Measurements from ENCODE around the gene AFDN. TPM values are rescaled to one million over a fixed set of nuclear protein-coding genes. Genes with fewer than 3 reads are reported as not detected.

The AFDN gene
- total and polyA plus RNA-seq, 10 of the 15 experiments (the other 5 are each of a cell fraction or from before 2014, with no cell fraction given) = 5.7 to 68.2 (median 45.1) TPM

GRCh38 chr6:168005796-168006195 lies 179.1 kb downstream of the AFDN start (continued):
- TF ChIP-seq MYC (IDR thresholded peaks at IDR 0.05; ENCODE audit: insufficient read depth, insufficient read length, insufficient replicate concordance, low read length, severe bottlenecking) = no peak
- no peak for TF ChIP-seq TAF1 (IDR thresholded peaks at IDR 0.05; ENCODE audit: borderline replicate concordance, low read depth, low read length)
- no peak for TF ChIP-seq HSF1 (IDR thresholded peaks at IDR 0.05; ENCODE audit: low read depth, low read length)
- no peak for TF ChIP-seq EP300 (IDR thresholded peaks at IDR 0.05; ENCODE audit: borderline replicate concordance in 1 of 2, control insufficient read depth in 1 of 2, low read depth in 2 of 2, low read length in 2 of 2)
- TF ChIP-seq SREBF1 (IDR thresholded peaks at IDR 0.05; ENCODE audit: low read length) = no peak
- TF ChIP-seq RFX5 (IDR thresholded peaks at IDR 0.05; ENCODE audit: low read depth, low read length) = no peak
- TF ChIP-seq SMAD1 (IDR thresholded peaks at IDR 0.05; ENCODE audit: low read depth, partially characterized antibody) = no peak
- TF ChIP-seq MAX (IDR thresholded peaks at IDR 0.05; ENCODE audit: low read depth, low read length) = no peak
- TF ChIP-seq IKZF1 (conservative IDR thresholded peaks at IDR 0.05) = no peak

- no peaks in the 10 kb centered on the region for H4K20me1 ChIP-seq (ENCODE audit: control insufficient read depth, insufficient read depth)
- peaks cover 1% of the 10 kb centered on the region for H3K9me3 ChIP-seq (replicated peaks; ENCODE audit: control insufficient read depth, insufficient read depth, low read length)
- no peak overlapping the region for H3K9ac ChIP-seq (ENCODE audit: control insufficient read depth, insufficient read depth, low read length)
- ChIA-PET SMC1A (ENCODE audit: uncharacterized antibody, unreplicated experiment) (no interaction called here), RAD21 (ENCODE audit: unreplicated experiment) (no interaction called here), POLR2A (no interaction called here), CTCF (no interaction called here)
- 22% methylated on average over 3 of the region's 3 CpGs for WGBS (ENCODE audit: insufficient coverage, insufficient replicate concordance, low lambda C conversion rate, missing lambda C conversion rate)
- no peak for ATAC-seq
- BruUV-seq (replicated peaks) = no TSS peak
- H3K4me1 ChIP-seq (ENCODE audit: control insufficient read depth, insufficient read depth, low read length) = no peaks in the 10 kb centered on the region
- H2AFZ ChIP-seq (ENCODE audit: control insufficient read depth, low read depth, low read length) = no peak overlapping the region
- intact Hi-C loops (cut with micrococcal nuclease; ENCODE audit: unreplicated experiment) = no loop called here
- H3K4me2 ChIP-seq (ENCODE audit: control insufficient read depth, insufficient read depth) = no peak overlapping the region
- H3K27ac ChIP-seq (ENCODE audit: control insufficient read depth, insufficient read depth) = no peak overlapping the region
- in situ Hi-C loops (cut with MboI) = no loop called here
- no peak for DNase-seq (ENCODE audit: low read depth, low spot score)
- no peaks in the 10 kb centered on the region for H3K79me2 ChIP-seq (ENCODE audit: control insufficient read depth, insufficient read depth, low read length)
- no peak overlapping the region for H3K4me3 ChIP-seq
- no peak for FAIRE-seq
- no peaks in the 10 kb centered on the region for H3K36me3 ChIP-seq (ENCODE audit: control insufficient read depth in 2 of 2, insufficient read depth in 2 of 2, low read length in 1 of 2)
- no peaks in the 10 kb centered on the region; a peak in 1 of 4 replicates for H3K27me3 ChIP-seq (replicated peaks in 1 of 2; ENCODE audit: control insufficient read depth in 2 of 2, insufficient read depth in 2 of 2, low read length in 1 of 2)
- TF ChIP-seq POLR2A (IDR thresholded peaks at IDR 0.05; ENCODE audit: low read depth, low read length) = no peak
- TF ChIP-seq ZBTB4 (CRISPR knock-in tag; IDR thresholded peaks at IDR 0.05) = no peak
- TF ChIP-seq CHD4 (IDR thresholded peaks at IDR 0.05) = no peak
- no peak for TF ChIP-seq DPF2 (IDR thresholded peaks at IDR 0.05)
- no peak for TF ChIP-seq PML (IDR thresholded peaks at IDR 0.05; ENCODE audit: low read length)
- TF ChIP-seq ATF2 (IDR thresholded peaks at IDR 0.05; ENCODE audit: low read length) = no peak
- TF ChIP-seq RFX5 (IDR thresholded peaks at IDR 0.05; ENCODE audit: low read depth, low read length) = no peak
- no peak for TF ChIP-seq ATF3 (IDR thresholded peaks at IDR 0.05; ENCODE audit: borderline replicate concordance, extremely low read depth, low read depth, low read length)
These were observed 181.1 kb downstream of the AFDN start for GRCh38 chr6:168007592-168008338.

Measured in GM12878 (cell line).